Breast epithelium (tissue), 3 donors: ENCODE data around the gene ACAD11.

Source experiments
- POLR2A ChIP-seq: fragments of 450-650 bp; IDR thresholded peaks from one replicate; pipeline ENCODE4 v1.6.1; 2016; ENCODE audit warnings: antibody characterized with exemption, mild to moderate bottlenecking, moderate library complexity
- POLR2AphosphoS5 ChIP-seq, 3 donors: sonication (generic); formaldehyde crosslinking; IDR thresholded peaks; one replicate each; pipeline ENCODE4 v1.6.1; 2017; ENCODE audit warnings: antibody characterized with exemption in 3 of 3
- TF ChIP-seq, protein P1 (sequence below), 3 donors: fragments of 450-650 bp; IDR thresholded peaks; one replicate each; pipeline ENCODE4 v1.5.1; 2016 to 2017; ENCODE audit warnings: antibody characterized with exemption in 3 of 3, mild to moderate bottlenecking in 3 of 3, moderate library complexity in 3 of 3

DNA sequence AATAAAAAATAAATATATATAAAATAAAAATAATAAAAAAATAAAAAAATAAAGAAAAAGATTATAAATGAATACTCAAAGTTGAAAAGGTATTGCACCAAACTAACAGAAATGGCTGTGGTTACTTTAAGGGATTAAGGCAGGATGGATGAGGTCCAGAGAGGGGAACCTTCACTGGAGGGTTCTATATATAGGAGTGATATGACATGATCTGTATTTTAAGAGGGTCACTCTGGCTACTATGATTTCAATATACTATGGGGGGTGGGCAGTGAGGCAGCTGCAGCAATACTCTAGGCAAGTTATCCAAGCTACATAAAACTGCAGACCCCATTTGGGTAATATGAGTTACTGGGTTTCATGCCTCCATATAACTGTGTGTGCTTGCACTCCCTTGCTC is 24.6 kb downstream of the ACAD11 start:
- TF ChIP-seq, protein P1, sequence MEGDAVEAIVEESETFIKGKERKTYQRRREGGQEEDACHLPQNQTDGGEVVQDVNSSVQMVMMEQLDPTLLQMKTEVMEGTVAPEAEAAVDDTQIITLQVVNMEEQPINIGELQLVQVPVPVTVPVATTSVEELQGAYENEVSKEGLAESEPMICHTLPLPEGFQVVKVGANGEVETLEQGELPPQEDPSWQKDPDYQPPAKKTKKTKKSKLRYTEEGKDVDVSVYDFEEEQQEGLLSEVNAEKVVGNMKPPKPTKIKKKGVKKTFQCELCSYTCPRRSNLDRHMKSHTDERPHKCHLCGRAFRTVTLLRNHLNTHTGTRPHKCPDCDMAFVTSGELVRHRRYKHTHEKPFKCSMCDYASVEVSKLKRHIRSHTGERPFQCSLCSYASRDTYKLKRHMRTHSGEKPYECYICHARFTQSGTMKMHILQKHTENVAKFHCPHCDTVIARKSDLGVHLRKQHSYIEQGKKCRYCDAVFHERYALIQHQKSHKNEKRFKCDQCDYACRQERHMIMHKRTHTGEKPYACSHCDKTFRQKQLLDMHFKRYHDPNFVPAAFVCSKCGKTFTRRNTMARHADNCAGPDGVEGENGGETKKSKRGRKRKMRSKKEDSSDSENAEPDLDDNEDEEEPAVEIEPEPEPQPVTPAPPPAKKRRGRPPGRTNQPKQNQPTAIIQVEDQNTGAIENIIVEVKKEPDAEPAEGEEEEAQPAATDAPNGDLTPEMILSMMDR (IDR thresholded peaks at IDR 0.05): no peak
- TF ChIP-seq POLR2AphosphoS5 (IDR thresholded peaks at IDR 0.05) (no peak), POLR2A (no peak)
